Islet precursor cell (in vitro differentiated cells): Measurements from ENCODE around the gene RAB21.
A peak's percentile ranks its signal among the peaks of the same experiment; 100 is the strongest.

Source experiments
- DNase-seq: peaks from one replicate; pipeline ENCODE4 v3.0.0-alpha.2; 2018

The RAB21 gene, protein sequence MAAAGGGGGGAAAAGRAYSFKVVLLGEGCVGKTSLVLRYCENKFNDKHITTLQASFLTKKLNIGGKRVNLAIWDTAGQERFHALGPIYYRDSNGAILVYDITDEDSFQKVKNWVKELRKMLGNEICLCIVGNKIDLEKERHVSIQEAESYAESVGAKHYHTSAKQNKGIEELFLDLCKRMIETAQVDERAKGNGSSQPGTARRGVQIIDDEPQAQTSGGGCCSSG

DNA sequence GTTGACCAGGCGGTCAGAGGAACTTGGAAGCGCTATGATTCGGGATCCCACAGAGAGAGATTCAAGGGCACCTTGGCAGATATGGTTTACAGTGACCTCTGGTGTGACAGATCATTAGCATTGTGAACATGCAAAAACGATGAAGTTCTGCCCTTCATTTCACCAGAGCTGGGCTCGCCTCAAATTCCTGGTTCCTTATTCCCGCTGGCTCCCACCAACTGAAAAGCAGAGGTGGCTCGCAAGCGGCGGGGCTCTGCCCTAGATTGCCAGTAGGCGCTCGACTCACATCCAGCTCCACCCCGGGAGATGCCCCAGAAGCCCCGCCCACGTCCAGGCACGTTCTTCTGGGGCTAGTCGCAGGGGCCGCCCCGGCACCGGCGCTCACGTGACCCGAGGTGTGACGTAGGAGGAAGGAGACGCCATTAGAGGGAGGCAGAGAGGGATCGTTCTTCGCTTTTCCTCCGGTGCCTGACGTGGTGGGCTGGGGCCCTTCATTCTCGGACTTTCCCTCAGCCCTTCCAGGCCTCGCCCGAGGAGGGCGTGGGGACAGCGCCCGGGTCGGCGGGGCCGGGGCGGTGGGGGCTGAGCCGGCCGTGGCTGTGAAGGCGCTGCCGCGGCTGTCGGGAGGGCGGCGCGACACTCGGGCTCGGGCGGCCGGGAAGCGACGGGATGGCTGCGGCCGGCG is at the start of gene RAB21:
RAB21 (plus strand) TSS at position 403 of the 685 bp plus-strand sequence; CDS start at position 670, 267 bp downstream.
- DNase-seq: peak; percentile 100

DNA sequence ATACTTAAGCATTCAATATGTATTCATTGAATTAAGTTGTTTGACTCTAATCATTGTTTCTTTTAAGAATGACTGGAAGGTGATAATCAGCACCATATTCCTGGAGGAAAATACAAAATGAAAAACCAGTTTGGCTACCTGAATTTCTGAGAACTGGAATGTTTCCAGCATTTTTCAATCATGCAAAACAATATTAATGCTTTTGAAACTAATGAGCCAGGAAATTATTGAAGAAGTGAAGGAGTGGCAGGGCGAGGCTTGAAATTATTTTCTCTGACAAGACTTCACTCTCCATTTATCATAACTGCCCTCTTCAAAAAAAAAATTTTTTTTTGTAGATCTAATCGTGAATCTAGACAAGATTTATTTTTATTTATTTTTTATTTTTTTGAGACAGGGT is 49.7 kb upstream of the RAB21 start:
- DNase-seq: no peak

DNA sequence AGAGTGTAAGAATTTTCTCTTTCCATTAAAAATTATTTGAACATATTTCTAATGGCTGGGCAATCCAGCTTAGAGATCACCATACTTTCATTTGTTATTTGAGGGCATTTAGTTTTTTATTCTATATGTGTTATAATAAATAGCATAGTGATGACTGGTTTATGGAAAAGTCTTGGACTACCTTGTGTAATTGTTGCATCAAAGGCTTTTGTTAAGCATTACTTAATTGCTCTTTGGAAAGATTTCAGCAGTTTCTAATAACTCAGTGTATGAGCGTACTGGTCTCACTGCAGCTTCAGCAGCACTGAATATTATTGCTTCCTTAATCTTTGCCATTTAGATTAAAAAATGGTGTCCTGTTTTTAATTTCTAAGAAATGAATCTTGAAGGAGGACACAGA is 46.0 kb upstream of the RAB21 start:
- DNase-seq: no peak

DNA sequence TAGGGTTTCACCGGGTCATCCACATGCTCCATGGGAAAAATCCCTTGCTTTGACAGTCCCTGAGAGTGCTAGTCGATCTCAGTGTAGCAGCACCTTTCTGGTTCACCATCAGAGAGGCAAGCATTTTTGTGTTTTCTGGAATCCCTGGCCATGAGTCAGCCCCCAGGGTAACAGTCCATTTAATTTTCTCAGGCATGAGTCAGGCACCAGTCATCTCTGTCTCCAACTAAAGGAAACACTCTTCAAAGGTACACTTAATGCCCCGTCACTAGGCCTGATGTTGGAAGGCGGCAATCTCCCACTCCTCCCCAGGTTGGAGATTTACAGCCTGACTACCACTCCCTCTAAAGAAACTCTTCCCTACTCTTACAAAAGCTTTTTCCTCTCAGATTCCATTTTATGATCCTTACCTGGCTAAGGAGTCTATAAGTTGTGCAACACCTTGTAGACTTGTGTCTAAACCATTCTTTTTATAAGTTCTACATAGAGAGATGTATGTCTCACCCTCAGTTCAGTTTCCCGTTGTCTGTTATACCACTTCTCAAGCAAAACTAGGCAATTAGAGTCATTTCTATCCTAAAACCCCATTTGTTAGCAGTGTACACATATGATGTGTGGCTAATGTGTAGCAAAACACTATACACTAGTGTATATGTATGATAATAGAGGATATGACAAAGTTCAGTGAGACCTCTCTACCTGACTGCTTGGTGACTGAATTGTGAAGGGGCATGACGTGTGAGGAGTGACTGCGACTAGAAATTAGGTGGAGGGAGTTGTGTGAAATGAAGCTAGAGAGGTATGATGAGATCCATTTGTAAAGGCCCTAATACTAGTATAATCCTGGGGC is 44.2 kb upstream of the RAB21 start:
- peak; percentile 98 for DNase-seq

DNA sequence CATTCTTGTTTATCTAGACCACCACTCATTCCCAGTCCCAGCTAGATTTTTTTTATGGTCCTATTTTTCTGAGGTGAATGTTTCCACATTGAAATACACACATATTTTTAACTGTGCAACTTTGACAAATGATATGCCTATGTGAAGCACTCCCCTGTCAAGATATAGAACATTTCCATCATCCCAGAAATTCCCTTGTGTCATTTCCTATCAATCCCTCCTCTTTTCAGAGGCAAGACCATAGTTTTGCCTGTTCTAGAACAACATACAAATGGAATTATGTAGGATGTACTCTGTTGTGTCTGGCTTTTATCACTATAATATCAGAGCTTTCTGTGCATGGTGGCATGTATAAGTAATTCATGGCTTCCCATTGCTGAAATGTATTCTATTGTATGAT is 36.1 kb upstream of the RAB21 start:
- no peak for DNase-seq

DNA sequence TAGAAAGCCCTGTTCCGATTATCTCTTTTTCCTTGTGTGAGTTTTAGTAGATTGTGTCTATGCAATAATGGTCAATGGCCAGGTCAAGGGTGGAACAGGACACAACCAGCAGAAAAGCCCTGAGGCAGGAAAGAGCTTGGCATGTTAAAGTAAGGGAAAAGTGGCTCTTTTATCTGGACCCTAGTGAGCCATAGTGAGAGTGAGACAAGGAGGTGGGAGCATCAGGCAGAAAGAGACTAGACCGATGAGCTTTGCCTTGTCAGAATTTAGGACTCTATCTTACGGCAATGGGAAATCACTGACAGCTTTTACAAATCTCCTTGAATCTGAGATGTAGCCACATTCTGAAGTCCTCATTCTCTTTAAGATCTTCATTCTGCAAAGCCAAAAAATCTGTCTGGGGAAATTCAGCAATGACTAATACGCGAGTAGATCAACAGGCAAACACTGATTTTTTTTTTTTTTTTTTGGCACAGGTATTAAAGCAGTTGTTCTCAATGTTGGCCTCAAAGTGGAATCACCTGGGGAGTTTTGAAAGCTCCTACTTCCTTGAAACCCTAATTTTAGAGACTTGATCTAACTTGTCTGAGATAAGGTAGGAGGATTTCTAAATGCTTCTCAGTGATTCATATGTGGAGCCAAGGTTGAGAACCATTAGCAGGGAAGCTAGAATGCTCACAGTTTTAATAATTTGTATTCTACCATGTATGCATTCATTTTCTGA is 34.9 kb upstream of the RAB21 start:
- no peak for DNase-seq

DNA sequence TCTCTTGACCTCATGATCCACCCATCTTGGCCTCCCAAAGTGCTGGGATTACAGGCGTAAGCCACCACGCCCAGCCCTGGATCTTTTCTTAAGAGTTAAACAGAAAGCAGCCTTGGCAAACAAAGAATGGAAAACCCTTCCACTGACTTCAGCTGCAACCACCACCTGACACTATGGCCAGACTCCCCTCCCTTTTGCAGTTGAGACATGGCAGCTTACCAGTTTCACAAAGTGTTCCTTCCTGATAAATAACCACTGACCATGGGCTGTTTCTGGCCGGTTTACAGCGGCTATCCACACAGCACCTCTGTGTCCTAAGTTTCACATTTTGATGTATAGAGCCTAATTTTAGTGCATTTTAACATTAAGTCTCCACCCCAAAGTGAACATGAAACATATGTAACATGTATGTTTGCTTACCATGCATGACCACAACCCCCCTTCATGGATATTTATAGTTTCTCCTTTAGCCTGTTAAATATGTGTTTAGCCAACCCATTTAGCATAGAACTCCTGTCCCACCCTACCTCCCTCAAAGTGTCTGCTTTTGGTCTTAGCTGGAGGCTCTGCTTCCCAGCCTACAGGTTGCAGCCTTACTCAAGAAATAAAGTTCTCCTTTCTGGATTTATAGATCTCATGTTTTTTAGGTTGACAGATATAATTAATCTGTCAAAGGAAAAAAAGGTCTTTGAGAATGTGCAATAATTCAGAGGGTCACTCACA is 32.7 kb upstream of the RAB21 start:
- DNase-seq: no peak

DNA sequence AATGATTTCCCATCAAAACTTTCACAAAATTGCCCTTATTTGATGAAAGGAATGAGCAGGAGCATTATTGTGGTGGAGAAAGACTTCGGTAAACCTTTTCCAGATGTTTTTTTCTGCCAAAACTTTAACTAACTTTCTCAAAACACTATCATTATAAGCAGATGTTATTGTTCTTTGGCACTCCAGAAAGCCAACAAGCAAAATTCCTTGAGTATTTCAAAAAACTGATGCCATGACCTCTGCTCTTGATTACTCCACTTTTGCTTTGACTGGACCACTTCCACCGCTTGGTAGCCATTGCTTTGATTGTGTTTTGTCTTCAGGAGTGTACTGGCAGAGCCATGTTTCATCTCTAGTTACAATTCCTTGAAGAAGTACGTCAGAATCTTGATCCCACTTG is 29.7 kb upstream of the RAB21 start:
- no peak for DNase-seq

DNA sequence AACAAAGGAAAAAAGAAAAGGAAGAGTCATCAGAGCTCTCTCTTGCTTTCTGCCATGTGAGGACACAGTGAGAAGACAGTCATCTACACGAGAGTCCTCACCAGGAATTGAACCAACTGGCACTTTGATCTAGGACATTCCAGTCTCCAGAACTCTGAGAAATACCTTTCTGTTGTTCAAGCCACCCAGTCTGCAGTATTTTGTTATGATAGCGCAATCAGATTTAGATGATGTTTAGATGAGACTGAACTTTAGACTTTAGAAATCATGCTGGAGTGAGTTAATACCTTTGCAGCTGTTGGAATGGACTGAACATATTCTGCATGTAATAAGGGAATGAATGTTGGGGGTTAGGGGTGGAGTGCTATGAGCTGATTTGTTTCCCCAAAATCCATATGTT is 28.1 kb upstream of the RAB21 start:
- DNase-seq: no peak

DNA sequence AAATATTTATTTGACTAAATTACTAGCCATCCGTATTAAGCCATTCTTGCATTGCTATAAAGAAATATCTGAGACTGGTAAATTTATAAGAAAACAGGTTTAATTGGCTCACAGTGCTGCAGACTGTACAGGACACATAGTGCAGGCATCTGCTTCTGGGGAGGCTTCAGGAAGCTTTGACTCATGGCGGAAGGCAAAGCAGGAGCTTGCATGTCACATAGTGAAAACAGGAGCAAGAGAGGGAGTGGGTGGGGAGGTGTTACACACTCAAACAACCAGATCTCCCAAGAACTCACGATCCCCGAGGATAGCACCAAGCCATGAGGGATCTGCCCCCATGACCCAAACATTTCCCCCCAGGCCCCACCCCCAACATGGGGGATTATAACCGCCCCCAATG is 26.7 kb upstream of the RAB21 start:
- DNase-seq: no peak

DNA sequence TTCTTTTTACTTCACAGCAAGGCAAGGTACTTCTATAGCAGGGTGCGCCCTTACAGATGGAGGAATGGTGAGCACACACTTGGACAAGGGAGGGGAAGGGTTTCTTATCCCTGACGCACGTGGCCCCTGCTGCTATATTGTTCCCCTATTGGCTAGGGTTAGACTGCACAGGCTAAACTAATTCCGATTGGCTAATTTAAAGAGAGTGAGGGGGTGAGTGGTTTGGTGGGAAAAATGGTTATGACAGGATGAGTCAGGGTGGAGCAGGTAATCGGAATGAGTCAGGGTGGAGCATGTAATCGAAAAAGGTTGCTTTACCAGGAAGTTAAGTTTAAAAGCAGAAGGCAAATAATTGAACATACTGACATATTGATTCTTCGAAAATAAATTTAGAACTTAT is 23.7 kb upstream of the RAB21 start:
- DNase-seq: no peak

DNA sequence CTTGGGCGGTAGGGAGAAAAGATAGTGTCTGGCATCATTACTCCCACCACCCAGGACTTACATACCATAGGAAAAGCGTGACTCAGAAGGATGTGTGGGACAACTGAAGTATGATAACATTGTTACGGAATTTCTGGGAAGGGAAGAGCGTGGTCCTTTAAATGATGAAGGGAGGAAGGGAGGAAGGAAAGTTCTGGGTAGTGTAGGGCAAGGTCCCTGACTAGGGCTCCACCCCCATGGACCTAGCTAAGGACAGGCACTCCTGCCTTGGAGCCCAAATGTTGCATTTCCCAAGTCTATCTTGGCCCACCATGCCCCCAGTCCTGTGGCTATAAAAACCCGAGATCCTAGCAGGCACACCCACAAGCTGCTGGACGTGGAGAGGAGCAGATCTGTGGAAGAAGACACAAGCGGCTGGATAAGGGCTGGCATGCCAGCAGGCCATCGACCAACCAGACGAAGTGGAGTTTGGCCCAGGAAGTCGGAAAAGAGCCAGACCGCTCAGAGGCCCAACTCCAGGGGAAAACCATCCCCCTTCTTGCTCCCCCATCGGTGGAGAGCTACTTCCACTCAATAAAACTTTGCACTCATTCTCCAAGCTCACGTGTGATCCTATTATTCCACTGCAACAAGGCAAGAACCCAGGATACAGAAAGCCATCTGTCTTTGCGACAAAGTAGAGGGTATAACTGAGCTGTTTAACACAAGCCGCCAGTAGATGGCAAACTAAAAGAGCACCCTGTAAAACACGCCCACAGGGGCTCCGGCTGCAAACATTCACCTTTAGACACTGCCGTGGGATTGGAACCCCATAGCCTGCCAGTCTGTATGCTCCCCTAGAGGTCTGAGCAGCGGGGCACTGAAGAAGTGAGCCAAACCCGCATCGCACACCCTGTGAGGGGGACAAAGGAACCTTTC is 23.0 kb upstream of the RAB21 start:
- DNase-seq: peak; percentile 61

DNA sequence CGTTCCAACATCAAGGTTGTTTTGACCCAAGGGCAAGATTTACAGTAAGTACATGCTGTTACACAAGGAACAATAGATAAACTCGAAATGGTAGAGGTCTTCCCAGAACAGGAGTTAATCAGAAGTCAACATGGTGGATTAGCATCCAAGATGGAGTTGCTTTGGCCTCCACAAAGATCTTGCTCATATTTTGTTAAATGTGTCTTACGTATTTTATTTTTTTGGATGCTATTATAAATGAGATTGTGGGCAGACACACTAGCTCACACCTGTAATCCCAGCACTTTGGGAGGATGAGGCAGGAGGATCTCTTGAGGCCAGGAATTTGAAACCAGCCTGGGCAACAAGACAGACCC is 22.3 kb upstream of the RAB21 start:
- no peak for DNase-seq

DNA sequence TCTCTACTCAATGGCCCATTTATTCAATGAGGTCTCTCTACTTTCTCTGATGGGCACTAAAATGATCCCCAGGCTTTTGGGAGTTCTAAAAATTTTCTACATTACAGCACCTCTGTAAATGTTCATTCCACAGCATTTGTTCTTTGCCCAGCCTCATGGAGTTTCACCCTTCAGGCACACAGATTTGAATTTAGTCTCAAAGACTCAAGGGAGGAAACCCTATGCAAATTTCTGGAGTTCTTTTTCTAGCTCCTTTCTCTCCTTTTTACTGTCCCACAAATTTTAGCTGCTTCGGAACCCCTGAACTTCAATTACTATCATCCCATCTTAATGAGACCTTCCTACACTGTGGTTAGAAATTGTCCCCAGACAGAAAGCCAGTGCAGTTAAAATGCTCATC is 17.5 kb upstream of the RAB21 start:
- no peak for DNase-seq

DNA sequence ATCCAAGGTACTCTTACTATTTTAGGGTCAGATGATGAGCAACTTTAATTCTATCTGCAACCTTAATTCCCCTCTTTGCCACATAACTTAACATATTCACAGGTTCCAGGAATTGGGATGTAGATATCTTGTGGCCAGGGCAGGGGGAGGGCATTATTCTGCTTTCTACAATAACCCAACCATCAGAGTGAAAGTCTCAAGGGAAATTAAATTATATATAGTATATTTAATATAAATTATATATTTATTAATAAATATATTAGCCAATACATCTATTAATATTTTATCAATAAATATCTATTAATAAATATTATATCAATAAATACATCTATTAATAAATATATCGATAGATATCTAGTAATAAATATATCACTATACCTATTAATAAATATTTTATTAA is 11.7 kb upstream of the RAB21 start:
- no peak for DNase-seq

DNA sequence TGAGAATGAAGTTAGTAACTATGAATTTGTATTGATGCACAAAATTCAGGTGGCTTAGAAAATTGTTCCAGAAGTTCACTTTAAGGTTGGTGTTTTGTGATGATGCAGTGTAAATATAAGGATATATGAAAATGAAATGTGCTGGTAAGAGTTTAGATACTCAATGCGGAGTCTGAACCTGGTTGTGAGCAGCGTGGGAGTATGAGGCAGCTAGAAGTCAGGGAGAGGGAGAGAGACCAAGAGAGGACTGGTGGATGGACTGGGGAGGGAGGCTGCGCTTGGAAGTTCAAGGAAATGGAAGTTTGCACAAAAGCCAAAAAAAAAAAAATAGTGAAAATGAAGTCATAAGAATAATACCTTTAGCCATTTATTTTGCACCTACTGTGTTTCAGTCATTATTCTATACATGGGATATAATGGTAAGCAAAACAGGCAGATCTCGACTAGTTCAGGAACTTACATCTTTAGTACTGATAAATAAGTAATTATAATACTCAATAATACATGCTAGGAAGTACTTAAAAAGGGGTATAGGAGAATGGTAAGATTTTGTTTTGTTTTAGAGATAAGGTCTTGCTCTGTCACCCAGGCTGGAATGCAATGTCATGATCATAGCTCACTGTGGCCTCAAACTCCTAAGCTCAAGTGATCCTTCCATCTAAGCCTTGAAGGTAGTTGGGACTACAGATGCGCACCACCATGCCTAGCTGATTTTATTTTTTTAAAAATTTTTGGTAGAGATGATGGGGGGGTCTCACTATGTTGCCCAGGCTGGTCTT is 10.0 kb upstream of the RAB21 start:
- DNase-seq: no peak

DNA sequence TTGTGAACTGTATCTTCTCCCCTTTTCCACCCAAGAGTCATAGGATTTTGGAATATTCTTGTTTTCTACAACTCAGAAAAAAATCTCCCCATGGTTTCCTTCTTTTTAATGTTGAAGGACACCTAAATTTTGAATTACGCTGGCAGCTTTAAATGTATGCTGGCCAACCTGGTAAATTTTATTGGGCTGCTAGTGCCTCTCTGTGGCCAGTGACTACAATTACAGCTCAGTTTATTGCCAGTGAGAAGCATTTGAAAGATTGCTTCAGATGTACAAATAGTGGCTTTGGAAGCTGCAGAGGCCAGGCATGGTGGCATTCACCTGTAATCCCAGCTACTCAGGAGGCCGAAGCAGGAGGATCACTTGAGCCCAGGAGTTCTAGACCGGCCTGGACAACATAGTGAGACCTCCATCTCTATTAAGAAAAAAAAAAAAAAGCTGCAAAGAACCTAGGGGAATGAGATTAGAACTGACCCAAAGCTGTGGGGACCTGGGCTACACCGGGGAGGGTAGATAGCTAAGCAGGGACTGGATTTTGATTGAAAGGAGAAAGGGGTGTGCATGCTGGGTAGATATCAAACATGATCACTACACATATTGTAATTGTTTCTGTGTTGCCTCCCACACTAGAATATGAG is 7.6 kb upstream of the RAB21 start:
- peak; percentile 68 for DNase-seq

DNA sequence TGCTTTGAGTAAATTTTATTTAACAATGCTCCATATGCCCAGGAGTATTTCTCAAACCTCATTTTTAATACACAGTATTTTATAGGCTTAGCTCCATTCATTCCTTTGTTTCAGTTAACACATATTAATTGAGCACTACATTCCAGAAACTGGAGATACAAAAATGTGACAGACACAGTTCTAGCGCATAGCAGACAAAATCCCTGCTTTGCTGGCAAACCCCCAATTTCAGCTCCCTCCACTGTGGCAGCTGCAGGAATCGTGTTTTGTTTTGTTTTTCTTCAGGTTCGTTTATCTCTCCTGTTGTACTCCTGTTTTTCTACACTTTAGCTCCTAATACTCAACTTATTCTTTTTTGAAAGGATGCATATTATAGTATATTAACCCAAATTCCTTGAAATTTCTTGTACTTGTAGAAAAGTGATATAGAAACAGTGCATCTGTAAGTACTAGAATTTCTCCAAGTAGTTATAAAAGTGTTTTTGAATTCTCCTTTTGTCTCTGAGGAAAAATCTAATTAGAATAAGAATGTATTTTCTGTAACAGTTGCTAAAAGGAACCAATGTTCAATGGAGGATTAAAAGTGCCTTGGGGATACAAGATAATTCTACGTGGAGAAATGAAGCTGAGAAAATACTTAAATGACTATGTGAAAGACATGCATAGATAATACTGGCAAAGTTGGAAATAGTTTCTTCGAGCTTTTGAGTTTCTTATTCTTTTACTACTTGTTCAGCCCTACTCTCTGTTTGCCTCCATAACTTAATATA is 6.4 kb upstream of the RAB21 start:
- DNase-seq: no peak

DNA sequence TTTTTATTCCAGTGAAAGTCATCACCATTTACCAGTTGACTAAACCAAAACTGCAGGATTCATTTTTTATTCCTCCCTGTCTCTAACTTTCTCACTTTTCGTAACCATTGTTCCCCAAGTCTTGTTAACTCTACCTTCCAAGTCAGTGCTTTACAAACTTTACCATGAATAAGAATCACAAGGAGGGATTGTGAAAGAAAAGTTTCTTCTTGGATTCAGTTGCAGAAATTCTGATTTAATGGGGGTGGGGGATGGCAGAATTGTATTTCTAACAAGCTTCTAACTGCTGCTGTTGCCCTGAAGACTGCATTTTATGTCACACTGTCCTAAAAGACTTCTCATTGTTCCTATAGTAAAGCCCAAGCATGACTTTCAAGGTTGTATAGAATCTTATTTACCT is 5.0 kb upstream of the RAB21 start:
- no peak for DNase-seq
